Measurements from ENCODE around the gene CTNNA2. TPM values are rescaled to one million over a fixed set of nuclear protein-coding genes. Genes with fewer than 3 reads are reported as not detected.

CTNNA2 gene
- polyA plus RNA-seq, 2 of the 4 experiments (the other 2 are of a cell fraction): 0.50 to 0.94 TPM

- no peak for ATAC-seq
- no peak for TF ChIP-seq TP53 (CRISPR knock-in tag; IDR thresholded peaks at IDR 0.05)
- no peak for TF ChIP-seq FOSB (CRISPR knock-in tag; IDR thresholded peaks at IDR 0.05)
- no peak for TF ChIP-seq CBX2 (IDR thresholded peaks at IDR 0.05; ENCODE audit: borderline replicate concordance, low read depth)
- TF ChIP-seq EHMT2 (IDR thresholded peaks at IDR 0.05; ENCODE audit: low read depth): no peak
- no peak for TF ChIP-seq JUN (IDR thresholded peaks at IDR 0.05)
- no peak for TF ChIP-seq HOXA7 (CRISPR knock-in tag; IDR thresholded peaks at IDR 0.05)
- Histone ChIP-seq H3K9me3 (no peaks in the 10 kb centered on the region), H3K4me2 (no peak overlapping the region), H3K4me3 (no peak overlapping the region), H3K27ac (no peak overlapping the region), H3K4me1 (no peaks in the 10 kb centered on the region)
- no peak for DNase-seq (ENCODE audit: low read depth in 1 of 2, low spot score in 1 of 2)
- CTCF ChIA-PET: no interaction called here
- FAIRE-seq: no peak
- WGBS (ENCODE audit: missing lambda C conversion rate): 24% methylated on average over 5 of the region's 5 CpGs
- POLR2A ChIA-PET: no interaction called here
These were observed 390.6 kb downstream of the CTNNA2 start for GRCh38 chr2:79903222-79904000.

- FAIRE-seq (no peak), ATAC-seq (no peak), DNase-seq (ENCODE audit: low read depth in 1 of 2, low spot score in 1 of 2) (no peak)
- ChIA-PET POLR2A (no interaction called here), CTCF (no interaction called here)
- 33% methylated on average over 10 of the region's 10 CpGs for WGBS (ENCODE audit: missing lambda C conversion rate)
- Histone ChIP-seq H3K4me2 (no peak overlapping the region), H3K4me1 (no peaks in the 10 kb centered on the region), H3K4me3 (no peak overlapping the region), H3K27ac (no peak overlapping the region), H3K9me3 (no peaks in the 10 kb centered on the region)
- TF ChIP-seq CBX2 (IDR thresholded peaks at IDR 0.05; ENCODE audit: borderline replicate concordance, low read depth) (no peak), CEBPB (IDR thresholded peaks at IDR 0.05) (no peak), NFE2L2 (conservative IDR thresholded peaks at IDR 0.05; ENCODE audit: low read length) (no peak), HDAC2 (IDR thresholded peaks at IDR 0.05) (no peak), HMGXB4 (CRISPR knock-in tag; IDR thresholded peaks at IDR 0.05; ENCODE audit: borderline replicate concordance) (no peak), GATA3 (IDR thresholded peaks at IDR 0.05; ENCODE audit: borderline replicate concordance) (no peak), KDM5A (IDR thresholded peaks at IDR 0.05) (no peak), MAX (IDR thresholded peaks at IDR 0.05) (no peak), ATOH8 (CRISPR knock-in tag; IDR thresholded peaks at IDR 0.05; ENCODE audit: low read depth) (no peak), HOXB5 (CRISPR knock-in tag; IDR thresholded peaks at IDR 0.05) (no peak), FOSL2 (IDR thresholded peaks at IDR 0.05) (no peak), FOSL2 (CRISPR knock-in tag; IDR thresholded peaks at IDR 0.05) (no peak), JUN (IDR thresholded peaks at IDR 0.05) (no peak), MAZ (IDR thresholded peaks at IDR 0.05; ENCODE audit: borderline replicate concordance, low read depth, low read length) (no peak), RAD21 (conservative IDR thresholded peaks at IDR 0.05 in 1 of 2, IDR thresholded peaks at IDR 0.05 in 1 of 2) (no peak)
These were observed 393.5 kb downstream of the CTNNA2 start for GRCh38 chr2:79906139-79906890.

GRCh38 chr2:79909521-79909920 lies 396.7 kb downstream of the CTNNA2 start:
- POLR2A ChIA-PET: no interaction called here
- ATAC-seq (no peak), DNase-seq (ENCODE audit: low read depth in 1 of 2, low spot score in 1 of 2) (no peak), FAIRE-seq (no peak)
- no peaks in the 10 kb centered on the region for H3K4me1 ChIP-seq
- 63% methylated on average over 22 of the region's 22 CpGs for WGBS (ENCODE audit: missing lambda C conversion rate)
- TF ChIP-seq KDM5A (IDR thresholded peaks at IDR 0.05) (no peak), SMC3 (IDR thresholded peaks at IDR 0.05) (no peak), RFX5 (IDR thresholded peaks at IDR 0.05) (no peak), JUN (IDR thresholded peaks at IDR 0.05) (no peak), HES2 (IDR thresholded peaks at IDR 0.05) (no peak), GATA3 (IDR thresholded peaks at IDR 0.05; ENCODE audit: borderline replicate concordance) (no peak), KDM1A (IDR thresholded peaks at IDR 0.05; ENCODE audit: low read depth) (no peak), USF2 (IDR thresholded peaks at IDR 0.05) (no peak), HEYL (CRISPR knock-in tag; IDR thresholded peaks at IDR 0.05) (no peak), ZSCAN20 (CRISPR knock-in tag; IDR thresholded peaks at IDR 0.05) (no peak), CHD4 (IDR thresholded peaks at IDR 0.05; ENCODE audit: borderline replicate concordance) (no peak), MAX (IDR thresholded peaks at IDR 0.05) (no peak), ZFP36 (IDR thresholded peaks at IDR 0.05; ENCODE audit: borderline replicate concordance, partially characterized antibody) (no peak), CHD2 (IDR thresholded peaks at IDR 0.05; ENCODE audit: low read length, partially characterized antibody) (no peak)
- H3K4me2 ChIP-seq: no peak overlapping the region
- H3K9me3 ChIP-seq: no peaks in the 10 kb centered on the region
- H3K4me3 ChIP-seq: no peak overlapping the region
- H3K27ac ChIP-seq: no peak overlapping the region
- CTCF ChIA-PET: no interaction called here

All from A549 (cell line).